PC-3 (cell line): ENCODE measurements around the gene PPP6R1. TPM values are rescaled to one million over a fixed set of nuclear protein-coding genes. Genes with fewer than 3 reads are reported as not detected.

Source experiments
- ATAC-seq: fragments of 200-7000 bp; cut with Tn5 transposase; 2 replicates; pipeline ENCODE4 v1.9.1; 2020; ENCODE audit warnings: mild to moderate bottlenecking, moderate library complexity
- BruUV-seq: library from RNA; stranded (reverse); fragments of 400-500 nt; replicated peaks from 2 replicates; lab custom pipeline; 2021; lab: Mats Ljungman, UMichigan
- CTCF ChIA-PET: fragments of 300-600 bp; sonication (Branson Sonifier 250); formaldehyde crosslinking; loops from one replicate; lab custom pipeline; 2022; ENCODE audit warnings: antibody characterized with exemption; lab: Charles Lee
- POLR2A ChIA-PET: fragments of 300-600 bp; sonication (Branson Sonifier 250); formaldehyde crosslinking; loops from one replicate; lab custom pipeline; 2022; ENCODE audit warnings: antibody characterized with exemption; ENCODE audit not compliant: unreplicated experiment; lab: Charles Lee
- DNase-seq: peaks from one replicate; pipeline ENCODE4 v3.0.0-alpha.2; 2015
- H2AFZ ChIP-seq: fragments of 300-600 bp; sonication (generic); 2 replicates; pipeline ENCODE4 v1.6.0; 2016; ENCODE audit warnings: antibody characterized with exemption, low read length
- H3F3A ChIP-seq: fragments of 300-600 bp; sonication (generic); one replicate; pipeline ENCODE4 v1.6.0; 2017; ENCODE audit warnings: antibody characterized with exemption, low read length, control low read depth, mild to moderate bottlenecking; ENCODE audit not compliant: unreplicated experiment
- H3K27ac ChIP-seq: fragments of 300-600 bp; sonication (generic); 2 replicates; pipeline ENCODE4 v1.5.1; 2016; ENCODE audit warnings: mild to moderate bottlenecking, low read length
- H3K27me3 ChIP-seq: fragments of 300-600 bp; sonication (generic); 2 replicates; pipeline ENCODE4 v1.6.1; 2016; ENCODE audit warnings: low read length, mixed read lengths
- H3K36me3 ChIP-seq: fragments of 300-600 bp; sonication (generic); 2 replicates; pipeline ENCODE4 v1.6.1; 2016; ENCODE audit warnings: low read depth, mixed run types, low read length, mixed read lengths
- H3K4me1 ChIP-seq: fragments of 300-600 bp; sonication (generic); 2 replicates; pipeline ENCODE4 v1.5.1; 2016; ENCODE audit warnings: low read length; ENCODE audit not compliant: insufficient read depth
- H3K4me2 ChIP-seq: fragments of 300-600 bp; sonication (generic); 2 replicates; pipeline ENCODE4 v1.6.0; 2016; ENCODE audit warnings: low read length
- H3K4me3 ChIP-seq: fragments of 300-600 bp; sonication (generic); 2 replicates; pipeline ENCODE4 v1.5.1; 2016; ENCODE audit warnings: mild to moderate bottlenecking, low read length, mixed read lengths
- H3K79me2 ChIP-seq: fragments of 300-600 bp; sonication (generic); 2 replicates; pipeline ENCODE4 v1.6.1; 2017; ENCODE audit warnings: low read length, mixed read lengths
- H3K9ac ChIP-seq: fragments of 300-600 bp; sonication (generic); 2 replicates; pipeline ENCODE4 v1.6.0; 2016; ENCODE audit warnings: mild to moderate bottlenecking, low read length
- H3K9me2 ChIP-seq: fragments of 300-600 bp; sonication (generic); replicated peaks from 2 replicates; pipeline ENCODE4 v1.6.1; 2016; ENCODE audit warnings: mixed run types, low read length, mixed read lengths
- H3K9me3 ChIP-seq: fragments of 300-600 bp; sonication (generic); 2 replicates; pipeline ENCODE4 v1.6.1; 2016; ENCODE audit warnings: low read length, mixed read lengths
- H4K20me1 ChIP-seq: fragments of 300-600 bp; sonication (generic); 2 replicates; pipeline ENCODE4 v1.6.1; 2016; ENCODE audit warnings: low read length, mixed read lengths
- CTCF ChIP-seq: fragments of 300-600 bp; sonication (generic); conservative IDR thresholded peaks from 2 replicates; pipeline ENCODE4 v1.5.1; 2017; ENCODE audit warnings: antibody characterized with exemption, low read depth, mild to moderate bottlenecking, low read length
- EZH2 ChIP-seq: fragments of 300-600 bp; sonication (generic); IDR thresholded peaks from one replicate; pipeline ENCODE4 v1.6.1; 2017; ENCODE audit warnings: antibody characterized with exemption, mild to moderate bottlenecking, low read length; ENCODE audit not compliant: unreplicated experiment
- EZH2phosphoT487 ChIP-seq: fragments of 300-600 bp; sonication (generic); IDR thresholded peaks from 2 replicates; pipeline ENCODE4 v1.6.1; 2018; ENCODE audit warnings: mild to moderate bottlenecking, antibody characterized with exemption, low read length, borderline replicate concordance
- intact Hi-C: fragments of 100-400 bp; cut with micrococcal nuclease; formaldehyde crosslinking; loops from 2 replicates; pipeline ENCODE4 v1.9.0; 2023
- total RNA-seq: library from RNA; depleted of rRNA; stranded (reverse); fragments of >200 nt; gene quantifications from 2 replicates; pipeline ENCODE4 v1.2.3, GENCODE V29; 2014

PPP6R1 gene
- total RNA-seq, 1 experiment from 2014 or later, result 159 TPM

- DNase-seq (no peak), ATAC-seq (no peak)
- H3K9me2 ChIP-seq, result no peaks in the 10 kb centered on the region
- H3K4me2 ChIP-seq, result no peak overlapping the region
- H3K4me1 ChIP-seq, result peaks cover 70% of the 10 kb centered on the region
- no peak overlapping the region for H3K4me3 ChIP-seq
- H2AFZ ChIP-seq, result no peak overlapping the region
- H3K27me3 ChIP-seq, result no peaks in the 10 kb centered on the region
- peaks cover 73% of the 10 kb centered on the region for H4K20me1 ChIP-seq
- H3K9me3 ChIP-seq, result no peaks in the 10 kb centered on the region
- H3F3A ChIP-seq, result peaks cover 8% of the 10 kb centered on the region
- no peak overlapping the region for H3K9ac ChIP-seq
- POLR2A ChIA-PET, result no interaction called here
- H3K36me3 ChIP-seq, result peaks cover 6% of the 10 kb centered on the region; the same call in 1 of the 2 replicates
- intact Hi-C loops, result no loop called here
- peaks cover 100% of the 10 kb centered on the region for H3K79me2 ChIP-seq
- CTCF ChIA-PET, result no interaction called here
- no TSS peak for BruUV-seq
- H3K27ac ChIP-seq, result no peak overlapping the region
- TF ChIP-seq EZH2phosphoT487, result no peak
- no peak for TF ChIP-seq CTCF
- no peak for TF ChIP-seq EZH2
Observed at GRCh38 chr19:55252760-55253663, 5.8 kb downstream of the PPP6R1 start.

- H4K20me1 ChIP-seq, result peaks cover 74% of the 10 kb centered on the region
- intact Hi-C loops, result no loop called here
- BruUV-seq, result no TSS peak
- H3K4me1 ChIP-seq, result peaks cover 73% of the 10 kb centered on the region
- peak overlapping the region; percentile 51 for H3K4me2 ChIP-seq
- H3K79me2 ChIP-seq, result peaks cover 100% of the 10 kb centered on the region
- H3K4me3 ChIP-seq, result no peak overlapping the region
- no peak for TF ChIP-seq CTCF
- TF ChIP-seq EZH2phosphoT487, result no peak
- ATAC-seq (peak; percentile 52), DNase-seq (peak; percentile 87)
- ChIA-PET POLR2A (interaction anchor here (0.6 kb wide), 1 partner anchor 1358 kb away, joined by 6 read pairs; no protein-coding TSS in a partner anchor), CTCF (no interaction called here)
- peaks cover 3% of the 10 kb centered on the region for H3F3A ChIP-seq
- peaks cover 11% of the 10 kb centered on the region; the same call in 1 of the 2 replicates for H3K36me3 ChIP-seq
- H3K9me3 ChIP-seq, result no peaks in the 10 kb centered on the region
- no peaks in the 10 kb centered on the region for H3K27me3 ChIP-seq
- peak overlapping the region; percentile 4; the same call in 1 of the 2 replicates for H3K9ac ChIP-seq
- no peak overlapping the region for H2AFZ ChIP-seq
- peak overlapping the region; percentile 64 for H3K27ac ChIP-seq
- H3K9me2 ChIP-seq, result no peaks in the 10 kb centered on the region
Observed at GRCh38 chr19:55251341-55252081, 7.3 kb downstream of the PPP6R1 start.
